Retinal pigment epithelial cell (primary cell): ENCODE results near the gene ST3GAL4.
A peak's percentile ranks its signal among the peaks of the same experiment; 100 is the strongest.
"Not testable (repeated sequence)": the region's sequence is repeated elsewhere in the genome, so short reads cannot be mapped to it uniquely, and the experiment has no call there.

Experiments
- DNase-seq: peaks from one replicate; pipeline ENCODE4 v3.0.0-alpha.2; 2010; ENCODE audit warnings: low read depth
- H3K4me3 ChIP-seq: 2 replicates; pipeline ENCODE4 v1.5.1; 2011; ENCODE audit warnings: mild to moderate bottlenecking, low read length, control low read depth, moderate library complexity
- TF ChIP-seq, protein P1 (sequence below): conservative IDR thresholded peaks from 2 replicates; pipeline ENCODE4 v1.5.1; 2011; ENCODE audit warnings: low read depth, low read length, control low read depth, inconsistent platforms

Gene ST3GAL4

DNA sequence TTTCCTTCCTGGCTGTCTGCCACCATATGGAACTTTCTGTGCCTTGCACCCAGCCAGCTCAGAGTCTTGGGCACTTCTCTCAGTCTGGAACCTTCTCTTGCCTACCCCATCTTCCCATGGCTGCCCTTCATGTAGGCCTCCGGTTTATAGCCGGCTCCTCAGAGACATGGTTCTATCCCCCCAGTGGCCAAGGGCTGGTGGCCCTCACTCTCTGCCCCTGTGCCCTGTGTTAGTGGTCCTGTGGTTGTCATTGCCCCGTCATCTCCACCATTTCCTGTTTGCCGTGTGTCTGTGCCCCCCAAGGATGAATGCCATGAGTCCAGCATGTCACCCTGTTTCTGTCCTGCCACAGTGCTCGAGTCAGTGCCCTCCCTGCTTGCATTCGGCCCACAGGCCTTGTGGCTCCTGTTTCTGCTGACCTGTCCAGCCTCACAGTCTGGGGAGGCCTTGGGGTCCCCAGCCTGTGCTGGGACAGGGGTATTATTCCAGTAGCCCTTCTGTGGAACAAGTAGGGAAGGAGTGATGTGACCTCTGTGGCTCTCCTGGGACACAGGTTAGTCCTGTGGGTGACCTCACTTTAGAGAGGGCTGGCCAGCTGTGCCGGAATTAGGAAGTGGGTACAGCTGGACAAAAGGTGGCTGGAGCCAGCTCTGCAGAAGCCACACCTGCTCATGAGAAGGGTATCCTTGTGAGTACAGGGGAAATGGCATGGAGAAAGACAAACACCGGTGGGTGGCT lies 30.7 kb downstream of the ST3GAL4 start:
- DNase-seq: no peak
- no peak overlapping the region for H3K4me3 ChIP-seq
- TF ChIP-seq, protein P1, sequence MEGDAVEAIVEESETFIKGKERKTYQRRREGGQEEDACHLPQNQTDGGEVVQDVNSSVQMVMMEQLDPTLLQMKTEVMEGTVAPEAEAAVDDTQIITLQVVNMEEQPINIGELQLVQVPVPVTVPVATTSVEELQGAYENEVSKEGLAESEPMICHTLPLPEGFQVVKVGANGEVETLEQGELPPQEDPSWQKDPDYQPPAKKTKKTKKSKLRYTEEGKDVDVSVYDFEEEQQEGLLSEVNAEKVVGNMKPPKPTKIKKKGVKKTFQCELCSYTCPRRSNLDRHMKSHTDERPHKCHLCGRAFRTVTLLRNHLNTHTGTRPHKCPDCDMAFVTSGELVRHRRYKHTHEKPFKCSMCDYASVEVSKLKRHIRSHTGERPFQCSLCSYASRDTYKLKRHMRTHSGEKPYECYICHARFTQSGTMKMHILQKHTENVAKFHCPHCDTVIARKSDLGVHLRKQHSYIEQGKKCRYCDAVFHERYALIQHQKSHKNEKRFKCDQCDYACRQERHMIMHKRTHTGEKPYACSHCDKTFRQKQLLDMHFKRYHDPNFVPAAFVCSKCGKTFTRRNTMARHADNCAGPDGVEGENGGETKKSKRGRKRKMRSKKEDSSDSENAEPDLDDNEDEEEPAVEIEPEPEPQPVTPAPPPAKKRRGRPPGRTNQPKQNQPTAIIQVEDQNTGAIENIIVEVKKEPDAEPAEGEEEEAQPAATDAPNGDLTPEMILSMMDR: no peak

DNA sequence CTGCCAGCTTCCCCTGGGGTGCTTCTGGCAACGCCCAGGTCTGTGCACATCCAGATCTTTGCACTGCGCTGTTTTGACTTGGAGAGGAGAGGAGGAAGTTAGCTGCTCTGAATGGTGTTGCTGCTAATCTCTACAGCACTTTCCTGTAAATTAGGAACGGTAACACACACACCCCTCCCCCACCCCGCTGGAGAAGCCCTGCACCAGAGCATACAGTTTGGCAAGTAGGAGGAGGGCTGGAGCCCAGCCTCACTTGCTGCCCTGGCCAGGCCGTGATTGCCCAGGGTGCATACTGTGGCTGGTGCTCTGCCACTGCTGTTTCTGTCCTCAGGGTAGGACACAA lies 31.2 kb downstream of the ST3GAL4 start:
- not testable (repeated sequence) for DNase-seq, H3K4me3 ChIP-seq

DNA sequence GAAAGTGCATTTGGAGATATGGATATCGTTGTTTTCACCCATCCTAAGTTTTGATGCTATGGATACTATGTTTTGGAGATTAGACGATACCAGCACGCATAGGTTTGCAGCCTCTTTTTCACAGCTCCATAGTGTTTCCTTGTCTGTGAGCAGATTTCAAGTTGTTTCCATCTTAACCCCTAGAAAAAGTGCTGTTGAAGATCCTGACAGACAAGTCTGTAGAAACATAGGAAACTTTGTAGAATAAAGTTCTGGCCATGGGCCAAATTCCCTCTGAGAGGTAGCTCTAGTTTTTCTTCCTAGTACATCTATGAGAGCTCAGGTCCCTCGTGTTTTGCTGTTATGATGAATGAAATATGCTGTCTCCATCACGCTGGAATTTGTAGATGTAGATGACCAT lies 32.4 kb downstream of the ST3GAL4 start:
- TF ChIP-seq, protein P1: no peak
- DNase-seq: no peak
- H3K4me3 ChIP-seq: no peak overlapping the region

DNA sequence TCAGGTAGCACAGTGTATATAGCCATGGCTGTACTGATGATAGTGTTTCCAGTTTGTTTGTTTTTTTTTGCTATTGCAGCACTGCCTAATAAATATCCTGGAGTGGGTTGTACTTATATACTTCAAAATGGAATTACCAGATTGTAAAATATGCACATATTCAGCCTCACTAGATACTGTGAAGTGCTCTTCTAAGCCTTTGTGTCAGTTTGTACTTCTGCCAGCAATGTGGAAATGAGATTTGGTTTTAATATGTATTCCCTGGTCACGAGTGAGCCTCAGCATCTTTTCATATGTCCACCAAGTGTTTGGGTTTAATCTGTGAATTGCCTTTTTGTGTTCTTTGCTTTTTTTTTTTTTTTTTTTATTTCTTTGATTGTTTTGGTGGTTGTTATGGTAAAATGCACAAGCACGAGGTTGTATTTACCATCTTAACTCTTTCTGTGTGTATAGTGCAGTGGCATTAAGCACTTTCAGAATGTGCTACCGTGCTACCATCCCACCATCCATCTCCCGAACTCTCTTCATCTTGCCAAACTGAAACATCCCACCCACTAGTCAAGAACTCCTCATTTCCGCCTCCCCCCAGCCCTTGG lies 34.9 kb downstream of the ST3GAL4 start:
- no peak for DNase-seq
- TF ChIP-seq, protein P1: no peak
- no peak overlapping the region for H3K4me3 ChIP-seq

DNA sequence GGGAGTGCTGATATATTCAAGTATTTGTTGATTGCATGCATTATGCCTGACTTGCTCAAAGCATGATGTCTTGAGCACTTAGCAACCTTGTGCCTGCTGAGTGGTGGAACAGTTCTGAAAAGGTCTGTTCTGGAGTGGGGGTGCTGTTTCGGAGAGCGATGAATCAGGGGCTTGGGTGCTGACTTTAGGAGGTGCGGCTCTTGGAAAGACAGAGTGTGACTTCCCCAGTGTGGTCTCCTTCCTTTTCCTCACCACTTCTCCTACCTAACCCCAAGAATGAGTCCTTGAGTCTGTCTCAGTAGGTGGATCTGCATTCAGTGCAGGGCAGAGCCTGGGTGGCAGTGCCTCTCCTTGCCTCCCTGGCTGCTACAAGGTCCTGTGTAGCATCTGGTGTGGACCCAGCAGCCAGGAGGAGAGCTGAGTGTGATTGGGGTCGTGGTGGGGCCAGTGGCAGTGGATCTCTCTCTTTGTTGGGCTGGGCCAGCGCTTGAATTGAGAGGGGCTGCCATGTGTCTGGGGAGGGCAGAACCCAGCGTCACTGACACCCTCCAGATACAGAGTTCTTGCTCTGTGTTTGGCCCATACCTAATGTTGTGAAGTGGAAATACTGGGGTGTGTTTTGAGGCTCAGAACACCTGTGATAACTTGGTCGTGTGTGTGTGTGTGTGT lies 35.9 kb downstream of the ST3GAL4 start:
- no peak overlapping the region for H3K4me3 ChIP-seq
- DNase-seq: no peak
- TF ChIP-seq, protein P1: no peak

DNA sequence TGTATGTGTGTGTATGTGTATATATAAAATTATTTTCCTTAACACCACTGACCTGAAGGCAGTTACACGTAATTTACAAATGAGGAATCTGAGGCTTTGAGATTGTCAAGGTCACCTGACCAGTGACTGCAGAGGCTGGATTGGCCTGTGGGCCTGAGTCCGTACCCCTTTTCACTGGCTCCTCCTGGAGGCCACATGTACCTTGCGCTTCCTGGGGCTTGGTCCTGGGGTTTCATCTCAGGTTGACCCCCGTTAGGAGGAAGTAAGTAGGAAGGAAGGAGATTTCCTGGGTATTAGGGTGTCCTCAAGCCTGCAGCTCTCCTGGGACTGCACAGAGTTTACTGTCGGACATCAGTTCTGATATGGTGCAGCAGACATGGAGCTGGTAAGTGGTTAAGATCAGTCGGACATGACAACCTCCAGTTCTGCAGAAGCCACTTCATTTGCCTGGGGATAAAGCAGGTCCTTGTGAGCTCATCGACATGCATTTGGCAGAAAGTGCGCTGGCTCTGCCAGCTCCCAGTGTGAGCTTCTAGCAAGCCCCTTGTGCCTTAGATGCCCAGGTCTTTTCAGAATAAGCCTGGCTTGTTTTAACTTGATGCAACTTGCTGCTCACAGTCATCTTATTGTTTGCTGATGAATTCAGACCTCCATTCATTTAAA lies 36.6 kb downstream of the ST3GAL4 start:
- H3K4me3 ChIP-seq: no peak overlapping the region
- TF ChIP-seq, protein P1: peak; percentile 53
- DNase-seq: no peak

DNA sequence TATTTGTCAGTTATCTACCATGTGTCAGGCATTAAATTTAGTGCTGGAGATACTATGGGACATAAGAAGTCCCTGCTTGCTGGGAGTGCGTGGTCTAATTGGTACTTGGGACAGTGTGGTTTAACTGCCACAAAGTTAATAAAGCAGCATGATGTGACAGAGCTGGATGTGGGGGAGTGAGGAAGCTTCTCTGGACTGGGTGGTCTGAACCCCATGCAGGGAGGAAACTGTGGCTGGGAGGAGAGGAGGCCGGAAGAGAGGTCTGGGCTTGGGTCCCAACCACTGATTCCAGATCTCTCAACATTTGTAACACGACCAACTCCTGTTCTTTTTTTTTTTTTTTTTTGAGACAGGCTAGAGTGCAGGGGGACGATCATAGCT lies 37.1 kb downstream of the ST3GAL4 start:
- TF ChIP-seq, protein P1: no peak

More for the DNA sequence above, 37.1 kb downstream of the ST3GAL4 start:
- DNase-seq: no peak
- H3K4me3 ChIP-seq: no peak overlapping the region
